ENCODE measurements around the gene TMED5. TPM values are rescaled to one million over a fixed set of nuclear protein-coding genes. Genes with fewer than 3 reads are reported as not detected.

Gene TMED5
- total RNA-seq, 2 experiments from 2014 or later: 42.3 to 43.2 TPM

DNA sequence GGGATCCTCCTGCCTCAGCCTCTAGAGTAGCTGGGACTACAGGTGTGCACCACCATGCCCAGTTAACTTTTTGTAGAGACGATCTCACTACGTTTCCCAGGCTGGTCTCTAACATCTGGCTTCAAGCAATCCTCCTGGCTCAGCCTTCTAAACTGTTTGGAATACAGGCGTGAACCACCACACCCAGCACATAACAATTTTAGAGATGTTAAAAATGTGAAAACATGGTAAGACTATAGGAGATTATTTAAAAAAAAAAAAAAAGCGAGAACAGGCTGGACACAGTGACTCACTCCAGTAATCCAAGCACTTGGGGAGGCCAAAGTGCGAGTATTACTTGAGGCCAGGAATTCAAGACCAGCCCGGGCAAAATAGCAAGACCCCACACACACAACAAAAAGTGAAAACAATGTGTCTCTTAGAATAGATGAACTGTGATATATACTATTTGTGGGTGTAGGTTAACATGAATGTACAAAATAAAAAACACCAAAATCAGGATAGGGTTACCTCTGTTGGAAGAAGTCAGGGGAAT is 19.9 kb upstream of the TMED5 start:
- ATAC-seq (ENCODE audit: poor library complexity) (no peak), DNase-seq (no peak)
- Mint-ChIP-seq H3K4me3 (no peak overlapping the region), H3K4me1 (ENCODE audit: low read depth) (no peaks in the 10 kb centered on the region), H3K36me3 (ENCODE audit: low read depth) (peaks cover 35% of the 10 kb centered on the region), H3K27me3 (no peaks in the 10 kb centered on the region), H3K9me3 (no peaks in the 10 kb centered on the region), H3K27ac (no peak overlapping the region)
- Histone ChIP-seq H3K4me1 (ENCODE audit: insufficient read depth, low read length) (no peaks in the 10 kb centered on the region), H3K27ac (ENCODE audit: low read depth in 1 of 2, low read length in 2 of 2) (no peak overlapping the region), H3K36me3 (ENCODE audit: insufficient read depth, low read length) (peaks cover 8% of the 10 kb centered on the region), H3K4me3 (ENCODE audit: low read length) (no peak overlapping the region), H3K9me3 (ENCODE audit: control insufficient read depth in 1 of 2, insufficient read depth in 1 of 2, low read length in 2 of 2) (no peaks in the 10 kb centered on the region), H3K27me3 (ENCODE audit: control insufficient read depth in 1 of 2, insufficient read depth in 2 of 2, low read length in 2 of 2) (no peaks in the 10 kb centered on the region)
- TF ChIP-seq, protein P1, sequence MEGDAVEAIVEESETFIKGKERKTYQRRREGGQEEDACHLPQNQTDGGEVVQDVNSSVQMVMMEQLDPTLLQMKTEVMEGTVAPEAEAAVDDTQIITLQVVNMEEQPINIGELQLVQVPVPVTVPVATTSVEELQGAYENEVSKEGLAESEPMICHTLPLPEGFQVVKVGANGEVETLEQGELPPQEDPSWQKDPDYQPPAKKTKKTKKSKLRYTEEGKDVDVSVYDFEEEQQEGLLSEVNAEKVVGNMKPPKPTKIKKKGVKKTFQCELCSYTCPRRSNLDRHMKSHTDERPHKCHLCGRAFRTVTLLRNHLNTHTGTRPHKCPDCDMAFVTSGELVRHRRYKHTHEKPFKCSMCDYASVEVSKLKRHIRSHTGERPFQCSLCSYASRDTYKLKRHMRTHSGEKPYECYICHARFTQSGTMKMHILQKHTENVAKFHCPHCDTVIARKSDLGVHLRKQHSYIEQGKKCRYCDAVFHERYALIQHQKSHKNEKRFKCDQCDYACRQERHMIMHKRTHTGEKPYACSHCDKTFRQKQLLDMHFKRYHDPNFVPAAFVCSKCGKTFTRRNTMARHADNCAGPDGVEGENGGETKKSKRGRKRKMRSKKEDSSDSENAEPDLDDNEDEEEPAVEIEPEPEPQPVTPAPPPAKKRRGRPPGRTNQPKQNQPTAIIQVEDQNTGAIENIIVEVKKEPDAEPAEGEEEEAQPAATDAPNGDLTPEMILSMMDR (IDR thresholded peaks at IDR 0.05): no peak
- intact Hi-C loops (cut with DNase I, micrococcal nuclease): no loop called here
- ChIA-PET POLR2A (no interaction called here), CTCF (no interaction called here)

DNA sequence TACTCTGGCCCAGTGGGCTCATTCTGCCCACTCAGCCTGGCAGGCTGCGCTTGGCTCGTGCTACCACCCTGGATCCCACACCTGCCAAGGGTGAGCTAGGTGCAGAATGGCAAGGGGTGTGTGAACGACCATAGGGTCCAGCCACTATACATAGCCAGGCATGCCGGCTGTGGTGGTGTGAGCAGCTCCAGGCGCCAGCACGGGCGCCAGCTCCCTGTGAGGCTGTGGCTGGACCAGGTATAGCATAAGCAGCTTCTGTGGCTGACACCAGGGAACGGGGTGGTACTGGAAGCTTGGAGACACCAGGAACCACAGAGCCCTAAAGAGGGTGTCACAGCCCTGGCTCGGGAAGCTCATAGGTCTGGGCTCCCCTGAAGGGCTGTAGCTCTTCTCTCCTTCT is 18.9 kb upstream of the TMED5 start:
- H3K4me1 Mint-ChIP-seq (ENCODE audit: low read depth): no peaks in the 10 kb centered on the region
- H3K36me3 ChIP-seq (ENCODE audit: insufficient read depth, low read length): peaks cover 8% of the 10 kb centered on the region
- no peak for ATAC-seq (ENCODE audit: poor library complexity)
- H3K27ac ChIP-seq (ENCODE audit: low read depth in 1 of 2, low read length in 2 of 2): no peak overlapping the region
- no peaks in the 10 kb centered on the region for H3K4me1 ChIP-seq (ENCODE audit: insufficient read depth, low read length)
- CTCF ChIA-PET: no interaction called here
- H3K27me3 Mint-ChIP-seq: no peaks in the 10 kb centered on the region
- no peak overlapping the region for H3K27ac Mint-ChIP-seq
- POLR2A ChIA-PET: no interaction called here
- no peak for DNase-seq
- TF ChIP-seq, protein P1 (IDR thresholded peaks at IDR 0.05): no peak
- H3K9me3 ChIP-seq (ENCODE audit: control insufficient read depth in 1 of 2, insufficient read depth in 1 of 2, low read length in 2 of 2): no peaks in the 10 kb centered on the region
- no peak overlapping the region for H3K4me3 ChIP-seq (ENCODE audit: low read length)
- H3K9me3 Mint-ChIP-seq: no peaks in the 10 kb centered on the region
- peaks cover 35% of the 10 kb centered on the region for H3K36me3 Mint-ChIP-seq (ENCODE audit: low read depth)
- intact Hi-C loops (cut with DNase I, micrococcal nuclease): no loop called here
- no peaks in the 10 kb centered on the region for H3K27me3 ChIP-seq (ENCODE audit: control insufficient read depth in 1 of 2, insufficient read depth in 2 of 2, low read length in 2 of 2)
- H3K4me3 Mint-ChIP-seq: no peak overlapping the region

DNA sequence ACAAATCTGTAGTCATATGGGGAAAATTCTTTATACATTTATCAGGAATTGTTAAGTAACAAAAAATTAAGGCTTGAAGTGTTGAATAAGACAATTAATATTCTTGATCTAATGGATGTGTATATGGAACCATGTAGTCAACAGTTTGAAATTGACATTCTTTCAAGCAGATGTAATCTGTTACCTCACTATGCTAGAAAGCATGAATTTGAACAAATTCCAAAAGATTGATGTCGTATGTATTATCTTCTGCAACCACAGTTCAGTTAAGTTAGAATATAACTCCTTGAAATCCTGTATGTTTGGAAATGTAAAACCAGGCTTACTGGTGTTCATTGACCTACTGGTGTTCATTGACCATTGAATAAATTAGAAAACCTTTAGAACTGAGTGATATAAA is 16.4 kb upstream of the TMED5 start:
- Histone ChIP-seq H3K4me1 (ENCODE audit: insufficient read depth, low read length) (no peaks in the 10 kb centered on the region), H3K36me3 (ENCODE audit: insufficient read depth, low read length) (peaks cover 4% of the 10 kb centered on the region), H3K9me3 (ENCODE audit: control insufficient read depth in 1 of 2, insufficient read depth in 1 of 2, low read length in 2 of 2) (no peaks in the 10 kb centered on the region), H3K27ac (ENCODE audit: low read depth in 1 of 2, low read length in 2 of 2) (no peak overlapping the region), H3K27me3 (ENCODE audit: control insufficient read depth in 1 of 2, insufficient read depth in 2 of 2, low read length in 2 of 2) (no peaks in the 10 kb centered on the region), H3K4me3 (ENCODE audit: low read length) (no peak overlapping the region)
- Mint-ChIP-seq H3K36me3 (ENCODE audit: low read depth) (peaks cover 42% of the 10 kb centered on the region), H3K27ac (no peak overlapping the region), H3K4me3 (no peak overlapping the region), H3K9me3 (no peaks in the 10 kb centered on the region), H3K27me3 (no peaks in the 10 kb centered on the region), H3K4me1 (ENCODE audit: low read depth) (no peaks in the 10 kb centered on the region)
- ATAC-seq (ENCODE audit: poor library complexity): no peak
- CTCF ChIA-PET: no interaction called here
- TF ChIP-seq, protein P1 (IDR thresholded peaks at IDR 0.05): no peak
- intact Hi-C loops (cut with DNase I, micrococcal nuclease): no loop called here
- POLR2A ChIA-PET: no interaction called here
- no peak for DNase-seq

Measured in CD4-positive, alpha-beta T cell (primary cell).